Stimulated activated CD8-positive, alpha-beta memory T cell treated with anti-CD3 and anti-CD28 coated beads, Interleukin-4, amount 100 ng/mL, for 24 hours (primary cell): Measurements from ENCODE around the gene PIK3R5.
A peak's percentile ranks its signal among the peaks of the same experiment; 100 is the strongest.
"Not testable (repeated sequence)": the region's sequence is repeated elsewhere in the genome, so short reads cannot be mapped to it uniquely, and the experiment has no call there.

Experiments
- DNase-seq: peaks from one replicate; pipeline ENCODE4 v3.0.0-alpha.2; 2020; ENCODE audit warnings: low read depth

Gene PIK3R5

DNA sequence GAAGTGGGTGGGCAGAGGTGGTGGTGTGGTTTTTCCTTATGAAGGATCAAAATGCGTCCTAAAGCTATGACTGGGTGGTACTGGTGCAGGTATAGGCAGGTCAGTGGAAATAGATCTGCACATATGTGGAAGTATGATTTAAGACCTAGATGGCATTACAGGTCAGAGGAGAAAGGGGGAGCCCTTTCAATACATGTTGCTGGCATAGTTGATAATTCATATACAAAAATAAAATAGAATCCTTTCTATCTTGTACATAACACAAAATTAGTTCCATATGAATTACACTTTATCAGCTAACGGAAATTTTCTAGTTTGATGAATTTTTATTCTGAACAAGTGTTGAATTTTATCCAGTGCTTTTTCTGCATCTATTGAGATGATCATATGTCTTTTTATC lies 20.8 kb upstream of the PIK3R5 start:
- no peak for DNase-seq

DNA sequence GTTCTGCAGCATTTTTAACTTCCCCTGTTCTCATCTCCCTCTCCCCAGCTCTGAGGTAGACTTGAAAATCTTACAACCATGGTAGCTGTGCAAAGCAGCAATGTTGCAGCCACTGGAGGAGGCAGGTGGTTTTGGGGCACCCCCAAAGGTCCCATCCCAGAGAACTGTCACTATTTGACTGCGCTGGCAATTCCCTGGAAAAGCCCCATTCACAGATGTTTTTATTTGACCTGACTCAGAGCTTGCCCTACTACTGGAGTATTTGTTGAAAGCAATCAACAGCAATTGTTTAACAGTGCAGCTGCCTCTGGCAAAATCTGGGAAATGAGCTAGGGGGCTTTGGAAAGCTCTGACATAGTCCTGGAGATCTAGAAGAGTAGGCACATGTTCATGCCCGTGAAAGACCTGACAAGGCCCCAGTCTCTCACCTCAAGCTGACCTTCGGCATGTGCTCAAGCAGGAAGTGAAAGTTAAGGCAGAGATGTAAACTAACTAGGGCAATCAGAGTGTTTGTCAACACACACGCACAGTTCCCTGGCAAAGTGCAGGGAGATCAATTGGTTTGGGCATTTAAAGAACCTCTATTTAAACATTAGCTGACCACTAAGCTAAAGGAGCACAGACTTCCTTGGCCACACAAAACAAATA lies 19.7 kb upstream of the PIK3R5 start:
- no peak for DNase-seq

GRCh38 chr17:8984225-8984624 lies 18.7 kb upstream of the PIK3R5 start:
- DNase-seq = not testable (repeated sequence)

DNA sequence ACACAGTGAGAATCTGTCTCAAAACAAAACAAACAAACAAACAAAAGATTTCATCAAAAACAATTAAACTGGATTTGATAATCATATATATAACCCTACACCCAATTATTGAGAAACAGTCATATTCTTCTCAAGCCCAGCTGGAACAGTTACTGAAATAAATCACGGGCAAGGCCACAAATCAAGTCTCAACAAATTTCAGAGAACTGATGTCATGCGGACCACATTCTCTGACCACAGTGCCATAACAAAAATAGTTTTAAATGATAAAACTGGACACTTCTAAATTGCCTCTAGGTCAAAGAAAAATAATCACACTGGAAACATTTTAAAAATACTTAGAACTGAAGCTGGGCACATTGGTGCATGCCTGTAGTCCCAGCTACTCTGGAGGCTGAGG lies 15.9 kb upstream of the PIK3R5 start:
- DNase-seq = no peak

- no peak for DNase-seq
Measured at GRCh38 chr17:8979715-8980114, 14.2 kb upstream of the PIK3R5 start.

DNA sequence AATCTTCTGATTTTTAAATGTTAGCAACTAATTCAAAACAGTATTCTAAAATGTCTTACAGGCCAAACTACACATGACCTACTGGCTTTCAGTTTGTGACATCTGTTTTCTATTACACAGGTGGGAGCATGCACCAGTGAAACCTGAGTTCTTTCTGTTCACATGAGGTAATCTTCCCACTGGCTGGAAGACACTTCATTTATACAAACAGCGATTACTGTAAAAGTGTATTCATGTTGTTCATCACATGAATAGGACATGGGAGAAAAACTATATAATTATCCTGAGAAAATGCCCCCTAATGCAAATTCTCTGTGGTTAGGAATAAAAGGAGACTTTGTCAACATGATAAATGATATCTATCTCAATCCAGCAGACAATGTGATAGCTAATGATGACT lies 11.1 kb upstream of the PIK3R5 start:
- no peak for DNase-seq

- DNase-seq = no peak
Measured at GRCh38 chr17:8975091-8975725, 9.7 kb upstream of the PIK3R5 start.

- no peak for DNase-seq
Measured at GRCh38 chr17:8969901-8970300, 4.4 kb upstream of the PIK3R5 start.

DNA sequence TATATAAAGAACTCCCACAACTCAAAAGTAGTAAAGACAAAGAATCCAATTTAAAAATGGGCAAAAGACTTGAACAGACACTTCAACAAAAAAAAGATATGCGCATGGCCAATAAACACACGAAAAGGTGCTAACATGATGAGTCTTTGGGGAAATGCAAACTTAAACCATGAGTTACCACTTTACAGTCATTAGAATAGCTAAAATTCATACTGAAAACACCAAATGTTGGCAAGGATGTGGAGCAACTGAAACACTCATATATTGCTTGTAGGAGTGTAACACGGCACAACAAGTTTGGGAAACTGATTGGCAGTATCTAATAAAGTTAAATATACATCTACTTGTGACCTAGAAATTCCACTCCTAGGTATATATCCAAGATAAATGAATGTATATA lies 3.0 kb upstream of the PIK3R5 start:
- DNase-seq = no peak

- DNase-seq = no peak
Measured at GRCh38 chr17:8967861-8968260, 2.4 kb upstream of the PIK3R5 start.

DNA sequence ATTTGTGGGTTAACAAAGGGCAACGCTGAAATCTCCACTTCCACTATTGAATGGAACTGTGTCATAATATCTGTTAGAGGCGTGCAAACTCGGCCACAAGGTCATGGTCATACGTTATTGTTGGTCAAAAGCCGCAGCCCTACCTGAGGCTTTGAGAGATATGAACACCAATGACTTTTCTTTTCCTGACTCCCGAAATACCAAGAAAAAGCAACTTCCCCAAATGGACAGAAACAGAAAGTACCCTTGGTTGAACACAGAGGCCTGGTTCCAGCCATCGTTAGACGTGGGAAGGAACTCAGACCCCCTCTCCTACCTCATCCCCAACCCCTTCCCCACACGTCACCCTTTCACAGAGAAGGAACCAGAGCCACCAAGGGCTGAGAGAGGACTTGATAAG lies 1.4 kb upstream of the PIK3R5 start:
- DNase-seq = no peak

DNA sequence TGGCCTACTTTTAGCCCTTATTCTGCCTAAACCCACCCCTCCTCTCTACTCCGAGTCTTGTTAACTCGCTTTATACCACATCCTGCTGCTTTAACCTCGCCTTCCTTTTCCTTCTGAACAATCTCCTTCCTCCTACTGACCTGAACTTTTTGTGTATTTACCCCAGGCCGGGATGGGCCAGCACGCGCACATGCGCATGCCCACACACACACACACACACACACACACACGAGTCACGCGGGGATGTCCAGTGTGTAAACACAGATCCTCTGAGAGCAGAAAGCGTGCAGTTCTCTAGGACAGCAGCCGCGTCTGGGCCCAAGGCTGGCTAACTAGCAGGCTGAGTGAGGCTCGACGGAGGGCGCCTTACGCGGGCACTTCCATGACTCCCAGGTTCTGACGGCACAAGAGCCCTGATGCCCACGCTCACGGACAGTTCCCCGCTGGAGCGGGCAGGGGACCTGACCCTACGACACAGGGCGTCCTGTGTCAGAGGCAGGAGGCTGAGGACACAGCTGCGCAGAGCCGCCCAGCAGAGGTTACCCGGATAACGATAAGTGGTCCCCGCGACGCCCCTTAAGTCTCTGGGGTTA lies 610 bp downstream of the PIK3R5 start:
- DNase-seq = no peak

DNA sequence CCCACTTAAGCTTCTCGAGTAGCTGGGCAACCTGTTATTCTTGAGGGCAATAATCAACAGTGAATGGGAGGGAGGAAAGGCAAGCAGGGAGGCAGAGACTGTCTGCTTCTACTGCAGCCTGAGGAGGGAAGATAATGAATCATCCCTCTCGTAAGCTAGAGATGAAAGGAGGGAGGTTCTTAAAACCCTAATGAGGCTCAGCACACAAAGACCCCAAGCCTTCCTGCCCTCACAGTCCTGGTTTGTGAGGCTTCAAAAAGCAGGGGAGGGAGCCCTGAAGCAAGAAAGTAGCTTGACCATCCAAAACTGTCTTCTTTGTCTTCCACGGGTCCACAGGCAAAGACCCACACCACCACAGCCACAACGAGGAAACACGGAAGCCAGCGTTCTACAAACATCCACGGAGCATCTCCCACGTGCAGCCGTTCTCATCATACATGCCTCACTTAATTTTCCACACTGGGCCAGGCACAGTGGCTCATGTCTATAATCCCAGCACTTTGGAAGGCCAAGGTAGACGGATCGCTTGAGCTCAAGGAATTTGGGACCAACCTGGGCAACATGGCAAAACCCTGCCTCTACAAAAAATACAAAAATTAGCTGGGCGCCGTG lies 1.8 kb downstream of the PIK3R5 start:
- DNase-seq = no peak

- DNase-seq = no peak
Measured at GRCh38 chr17:8963014-8963413, 2.5 kb downstream of the PIK3R5 start.

DNA sequence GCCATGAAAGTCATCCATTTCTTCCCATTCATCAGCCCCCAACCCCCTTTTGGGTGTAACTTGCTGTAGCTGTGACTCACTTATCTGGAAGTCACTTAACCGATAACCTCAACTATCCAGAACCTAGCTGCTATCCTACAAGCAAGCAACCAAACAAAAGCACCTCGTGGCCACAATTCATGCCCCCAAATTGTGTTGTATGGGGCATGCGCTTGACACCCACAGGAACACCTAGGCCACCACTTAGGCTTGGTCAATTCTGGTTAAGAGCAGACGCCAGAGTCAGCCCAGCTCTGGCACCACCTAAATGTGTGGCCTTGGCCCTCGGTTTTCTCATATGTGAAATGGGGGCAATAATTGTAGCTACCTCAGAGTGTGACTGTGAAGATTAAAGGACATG lies 3.7 kb downstream of the PIK3R5 start:
- DNase-seq = no peak

- no peak for DNase-seq
Measured at GRCh38 chr17:8960325-8961140, 5.0 kb downstream of the PIK3R5 start.

DNA sequence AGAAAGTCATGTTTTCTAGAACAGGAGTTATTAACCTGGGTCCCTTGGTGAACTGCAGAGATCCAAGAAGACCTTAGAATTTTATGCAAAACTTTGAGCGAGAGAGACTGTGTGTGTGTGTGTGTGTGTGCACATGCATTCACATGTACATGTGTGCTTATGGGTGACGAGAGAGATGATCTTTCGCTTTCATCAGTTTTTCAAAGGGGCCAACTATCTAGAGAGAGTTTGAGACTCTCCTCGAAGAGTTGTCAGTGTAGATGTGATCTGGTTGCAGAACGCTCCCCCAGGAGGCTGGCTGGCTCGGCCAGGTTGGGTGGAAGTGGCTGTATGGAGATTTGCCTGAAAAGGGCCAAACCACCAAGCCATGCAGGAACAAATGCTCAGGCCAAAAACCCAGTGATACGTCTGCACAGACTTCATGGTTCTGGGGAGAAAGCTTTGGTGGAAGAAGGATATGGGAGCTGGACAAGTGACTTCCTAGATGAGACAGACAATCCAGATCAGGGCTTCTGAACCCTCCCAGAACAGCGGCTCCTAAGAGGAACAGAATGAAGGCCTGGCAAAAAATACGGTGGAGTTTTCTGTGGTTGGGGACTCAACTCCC lies 6.1 kb downstream of the PIK3R5 start:
- no peak for DNase-seq

DNA sequence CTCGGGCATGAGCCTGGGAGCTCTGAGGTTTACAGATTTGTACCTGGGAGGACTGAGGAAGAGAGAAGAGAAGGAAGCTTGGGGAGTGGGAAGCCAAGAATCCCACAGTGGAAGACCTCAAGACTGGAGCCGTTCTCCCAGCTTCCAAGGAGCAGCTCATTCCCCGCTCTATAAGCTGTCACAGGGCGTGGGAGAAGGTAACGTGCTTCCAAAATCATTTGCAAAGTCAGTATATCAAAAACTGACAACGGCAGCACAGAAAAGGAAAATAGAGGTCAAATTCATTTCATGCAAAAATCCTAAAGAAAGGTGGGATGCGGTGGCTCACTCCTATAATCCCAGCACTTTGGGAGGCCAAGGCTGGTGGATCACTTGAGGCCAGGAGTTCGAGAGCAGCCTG lies 7.8 kb downstream of the PIK3R5 start:
- DNase-seq = no peak

GRCh38 chr17:8956465-8956902 lies 9.0 kb downstream of the PIK3R5 start:
- DNase-seq = no peak

- no peak for DNase-seq
Measured at GRCh38 chr17:8955021-8955959, 10.2 kb downstream of the PIK3R5 start.

DNA sequence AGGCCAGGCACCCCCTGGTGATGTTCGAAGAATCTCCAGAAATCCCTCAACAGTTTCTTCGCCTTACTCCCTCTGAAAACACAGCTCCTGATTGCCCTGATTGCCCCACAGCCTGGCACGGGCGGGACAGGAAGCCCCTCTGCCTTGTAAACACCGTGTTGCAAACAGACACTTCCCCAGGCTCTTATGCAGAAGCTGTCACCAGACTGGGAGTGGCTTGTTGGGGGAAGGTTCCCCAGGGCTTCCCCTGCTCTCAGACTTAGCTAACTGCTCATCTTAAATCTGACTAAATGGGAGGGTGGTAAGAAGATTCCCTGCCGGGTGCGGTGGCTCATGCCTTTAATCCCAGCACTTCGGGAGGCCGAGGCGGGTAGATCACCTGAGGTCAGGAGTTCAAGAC lies 11.2 kb downstream of the PIK3R5 start:
- peak; percentile 66 for DNase-seq
